Measurements from ENCODE around the gene MAP7. TPM values are rescaled to one million over a fixed set of nuclear protein-coding genes. Genes with fewer than 3 reads are reported as not detected.

Gene MAP7
- total and polyA plus RNA-seq, 2 donors (not counting 3 experiments of a cell fraction or from before 2014, with no cell fraction given) = 0.07 to 0.42 TPM

- FAIRE-seq = no peak
- H3K79me2 ChIP-seq (ENCODE audit: control insufficient read depth, insufficient read depth, low read length) = no peaks in the 10 kb centered on the region
- no peak overlapping the region for H3K4me3 ChIP-seq (replicated peaks in 1 of 3; ENCODE audit: insufficient read depth in 1 of 3, low read depth in 1 of 3, low read length in 3 of 3)
- peak; percentile 13 for DNase-seq (ENCODE audit: low read depth, low spot score)
- dilution Hi-C loops (cut with MboI; ENCODE audit: extremely low pct_ligation_motif_present, low sequenced_read_pairs) = no loop called here
- CTCF ChIA-PET = interaction anchor here (0.8 to 1.0 kb wide), 2 partner anchors 19 to 999 kb away, joined by 3 read pairs; no protein-coding TSS in a partner anchor
- no peaks in the 10 kb centered on the region for H3K27me3 ChIP-seq (ENCODE audit: control insufficient read depth in 2 of 2, insufficient read depth in 2 of 2, low read length in 2 of 2)
- no peaks in the 10 kb centered on the region for H3K9me3 ChIP-seq (replicated peaks; ENCODE audit: control insufficient read depth, insufficient read depth, low read length)
- no peak overlapping the region for H3K27ac ChIP-seq (ENCODE audit: insufficient read depth, low read depth, low read length)
- no TSS peak for BruUV-seq (replicated peaks)
- peaks cover 5% of the 10 kb centered on the region for H3K4me1 ChIP-seq (ENCODE audit: control insufficient read depth, extremely low read depth, insufficient read depth, low read length)
- no peak overlapping the region for H2AFZ ChIP-seq (ENCODE audit: low read depth, low read length)
- H3K4me2 ChIP-seq (ENCODE audit: insufficient read depth, low read length) = no peak overlapping the region
- no peaks in the 10 kb centered on the region for H3K9me1 ChIP-seq (replicated peaks; ENCODE audit: control insufficient read depth, extremely low read depth, insufficient read depth, low read length)
- no peaks in the 10 kb centered on the region for H4K20me1 ChIP-seq (replicated peaks; ENCODE audit: control insufficient read depth, extremely low read depth, insufficient read depth, low read length)
- no peak overlapping the region for H3K9ac ChIP-seq (replicated peaks; ENCODE audit: extremely low read depth, insufficient read depth, low read length)
- TF ChIP-seq FOS (IDR thresholded peaks at IDR 0.05; ENCODE audit: borderline replicate concordance, insufficient read depth, low read length) (no peak), JUN (IDR thresholded peaks at IDR 0.05; ENCODE audit: borderline replicate concordance, insufficient read depth, insufficient read length, low read depth) (no peak), EZH2 (IDR thresholded peaks at IDR 0.05; ENCODE audit: borderline replicate concordance, low read depth, low read length, severe bottlenecking) (no peak), GATA2 (IDR thresholded peaks at IDR 0.05; ENCODE audit: insufficient read depth, insufficient read length, low read depth, low read length) (no peak), CTCF (IDR thresholded peaks at IDR 0.05; ENCODE audit: extremely low read depth in 1 of 2, insufficient read depth in 1 of 2, low read depth in 1 of 2, low read length in 2 of 2) (no peak), POLR2AphosphoS5 (IDR thresholded peaks at IDR 0.05; ENCODE audit: insufficient read depth, low read depth, low read length) (no peak), MAX (IDR thresholded peaks at IDR 0.05; ENCODE audit: insufficient read depth, insufficient read length) (no peak), POLR2A (IDR thresholded peaks at IDR 0.05; ENCODE audit: low read depth, low read length) (no peak), MYC (IDR thresholded peaks at IDR 0.05; ENCODE audit: low read depth, low read length) (no peak)
- intact Hi-C loops (cut with micrococcal nuclease) = no loop called here
- no peaks in the 10 kb centered on the region for H3K36me3 ChIP-seq (ENCODE audit: control insufficient read depth in 2 of 2, extremely low read depth in 1 of 2, insufficient read depth in 2 of 2, low read length in 2 of 2)
- POLR2A ChIA-PET = no interaction called here
Observed at GRCh38 chr6:136567688-136568087, 17.5 kb upstream of the MAP7 start.
